Common myeloid progenitor, CD34-positive (primary cell): ENCODE data around the gene CD4.

Experiments
- CTCF ChIA-PET: fragments of 350-600 bp; sonication (Branson Sonifier 250); formaldehyde crosslinking; loops from one replicate; lab custom pipeline; 2021; ENCODE audit warnings: antibody characterized with exemption; lab: Charles Lee
- POLR2A ChIA-PET: fragments of 350-600 bp; sonication (Branson Sonifier 250); formaldehyde crosslinking; loops from one replicate; lab custom pipeline; 2021; ENCODE audit warnings: antibody characterized with exemption; lab: Charles Lee
- DNase-seq, 3 donors: peaks; one replicate each; pipeline versions ENCODE4 v3.0.0 to v3.0.0-alpha.2; 2013
- H3K27ac ChIP-seq, 2 experiments: 1 replicate in 1 of 2; 2 replicates in 1 of 2; pipeline ENCODE4 v1.7.0; 2013; ENCODE audit warnings: inconsistent platforms in 2 of 2, low read length in 2 of 2, mild to moderate bottlenecking in 2 of 2, low read depth in 1 of 2, moderate library complexity in 1 of 2; ENCODE audit not compliant: severe bottlenecking in 2 of 2, insufficient read depth in 1 of 2, poor library complexity in 1 of 2
- H3K27me3 ChIP-seq, 5 experiments: replicated peaks in 2 of 5; 1 replicate in 3 of 5; 2 replicates in 2 of 5; pipeline versions ENCODE4 v1.6.1 to v1.7.0; 2013; ENCODE audit warnings: low read length in 4 of 5, mild to moderate bottlenecking in 2 of 5, moderate library complexity in 2 of 5, inconsistent platforms in 1 of 5; ENCODE audit not compliant: insufficient read depth in 5 of 5, control insufficient read depth in 4 of 5
- H3K36me3 ChIP-seq, 4 experiments: 1 replicate in 2 of 4; 2 replicates in 2 of 4; pipeline versions ENCODE4 v1.6.1 to v1.7.0; 2013; ENCODE audit warnings: low read length in 3 of 4, control low read depth in 1 of 4, mild to moderate bottlenecking in 1 of 4; ENCODE audit not compliant: control insufficient read depth in 4 of 4, insufficient read depth in 4 of 4
- H3K4me1 ChIP-seq, 4 experiments: 1 replicate in 3 of 4; 2 replicates in 1 of 4; pipeline versions ENCODE4 v1.6.1 to v1.7.1; 2013; ENCODE audit warnings: low read length in 3 of 4, mild to moderate bottlenecking in 3 of 4, control low read depth in 1 of 4, inconsistent platforms in 1 of 4, moderate library complexity in 1 of 4; ENCODE audit not compliant: control insufficient read depth in 4 of 4, insufficient read depth in 4 of 4; ENCODE audit errors: control extremely low read depth in 1 of 4
- H3K4me3 ChIP-seq, 7 experiments: 1 replicate in 4 of 7; 2 replicates in 3 of 7; pipeline versions ENCODE4 v1.5.1 to v1.7.0; 2013; ENCODE audit warnings: mild to moderate bottlenecking in 7 of 7, low read length in 6 of 7, moderate library complexity in 6 of 7, inconsistent platforms in 2 of 7, low read depth in 2 of 7, control low read depth in 1 of 7; ENCODE audit not compliant: insufficient read depth in 4 of 7, control insufficient read depth in 1 of 7; ENCODE audit errors: extremely low read depth in 1 of 7
- H3K9me3 ChIP-seq, 5 experiments: 1 replicate in 4 of 5; 2 replicates in 1 of 5; pipeline versions ENCODE4 v1.6.1 to v1.7.1; 2013; ENCODE audit warnings: low read length in 4 of 5, mild to moderate bottlenecking in 2 of 5, inconsistent platforms in 1 of 5, low read depth in 1 of 5, moderate library complexity in 1 of 5; ENCODE audit not compliant: control insufficient read depth in 4 of 5, insufficient read depth in 2 of 5; ENCODE audit errors: control extremely low read depth in 1 of 5
- WGBS: methylation state at CpG from one replicate; pipeline ENCODE4 v1.1.5; 2013; ENCODE audit not compliant: insufficient coverage; 5-methylcytosine and 5-hydroxymethylcytosine counted together

The CD4 gene

DNA sequence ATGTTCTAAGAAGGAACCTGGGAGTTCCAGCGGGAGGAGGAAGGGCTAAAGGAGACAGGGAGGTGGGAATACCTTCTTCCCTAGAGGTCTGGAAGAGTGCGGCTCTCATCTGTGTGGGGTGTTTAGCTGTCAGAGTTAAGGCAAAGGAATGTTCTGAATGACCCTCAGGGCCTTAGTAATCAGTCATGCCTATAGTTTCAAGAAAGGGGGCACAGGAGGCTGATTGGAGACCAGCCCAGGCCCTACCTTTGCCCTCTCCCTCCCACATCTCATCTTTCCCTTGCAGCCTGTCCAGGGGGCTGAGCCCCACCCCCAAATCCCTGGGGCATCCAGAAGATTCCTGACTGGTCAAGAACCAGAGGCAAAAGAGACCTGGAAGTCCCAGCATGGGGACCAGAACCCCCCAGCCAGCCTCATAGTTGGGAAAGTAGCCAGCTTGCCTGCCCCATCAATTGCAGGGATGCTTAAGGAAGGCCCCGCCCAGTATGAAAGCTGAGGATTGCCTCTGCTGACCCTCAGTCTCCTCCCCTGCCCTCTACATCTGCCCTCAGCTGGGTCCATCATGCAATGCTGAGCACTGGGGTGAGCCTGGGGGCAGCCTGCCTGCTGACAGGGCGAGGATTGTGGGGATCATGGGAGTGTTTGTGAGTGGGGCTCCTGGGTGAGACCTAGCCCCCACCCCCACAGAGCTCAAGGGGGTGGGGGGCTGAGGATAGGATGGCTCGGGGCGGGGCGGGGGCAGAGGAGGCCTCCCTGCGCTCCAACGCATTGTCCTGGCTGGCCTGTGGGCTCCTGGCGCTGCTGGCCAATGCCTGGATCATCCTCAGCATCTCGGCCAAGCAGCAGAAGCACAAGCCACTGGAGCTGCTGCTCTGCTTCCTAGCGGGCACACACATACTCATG, 34.1 kb downstream of the CD4 start:
- CTCF ChIA-PET, result interaction anchor here (1.0 to 13.0 kb wide), 18 partner anchors 11 to 245 kb away, joined by 3 to 97 read pairs (median 4); partner anchors contain the start of genes CD4, LAG3, MLF2 and PTMS
- DNase-seq, result no peak
- Histone ChIP-seq H3K36me3 (no peaks in the 10 kb centered on the region), H3K27me3 (no peaks in the 10 kb centered on the region), H3K27ac (no peak overlapping the region), H3K4me1 (peaks cover 0 to 33% (median 29%) of the 10 kb centered on the region in 4 experiments), H3K9me3 (no peaks in the 10 kb centered on the region), H3K4me3 (no peak overlapping the region)
- POLR2A ChIA-PET, result no interaction called here
- WGBS, result 94% methylated on average over 3 of the region's 12 CpGs

DNA sequence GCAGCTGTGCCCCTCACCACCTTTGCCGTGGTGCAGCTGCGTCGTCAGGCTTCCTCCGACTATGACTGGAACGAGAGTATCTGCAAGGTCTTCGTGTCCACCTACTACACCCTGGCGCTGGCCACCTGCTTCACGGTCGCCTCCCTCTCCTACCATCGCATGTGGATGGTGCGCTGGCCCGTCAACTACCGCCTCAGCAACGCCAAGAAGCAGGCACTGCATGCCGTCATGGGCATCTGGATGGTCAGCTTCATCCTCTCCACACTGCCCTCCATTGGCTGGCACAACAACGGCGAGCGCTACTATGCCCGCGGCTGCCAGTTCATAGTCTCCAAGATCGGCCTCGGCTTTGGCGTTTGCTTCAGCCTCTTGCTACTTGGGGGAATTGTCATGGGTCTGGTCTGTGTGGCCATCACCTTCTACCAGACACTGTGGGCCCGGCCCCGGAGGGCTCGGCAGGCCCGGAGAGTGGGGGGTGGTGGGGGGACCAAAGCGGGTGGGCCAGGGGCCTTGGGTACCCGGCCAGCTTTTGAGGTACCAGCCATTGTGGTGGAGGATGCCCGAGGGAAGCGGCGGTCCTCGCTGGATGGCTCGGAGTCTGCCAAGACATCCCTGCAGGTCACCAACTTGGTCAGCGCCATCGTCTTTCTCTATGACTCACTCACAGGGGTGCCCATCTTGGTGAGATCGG, 34.9 kb downstream of the CD4 start:
- peaks cover 0 to 38% (median 36%) of the 10 kb centered on the region in 4 experiments for H3K4me1 ChIP-seq
- DNase-seq, result no peak
- peaks cover 0 to under 1% (median 0%) of the 10 kb centered on the region in 5 experiments for H3K27me3 ChIP-seq
- H3K27ac ChIP-seq, result no peak overlapping the region
- no peaks in the 10 kb centered on the region for H3K36me3 ChIP-seq
- ChIA-PET POLR2A (no interaction called here), CTCF (interaction anchor here (1.0 to 13.0 kb wide), 26 partner anchors 10 to 245 kb away, joined by 3 to 97 read pairs (median 7); partner anchors contain the start of genes CD4, CDCA3, LAG3 and MLF2)
- H3K4me3 ChIP-seq, result no peak overlapping the region
- 97% methylated on average over 29 of the region's 37 CpGs for WGBS
- H3K9me3 ChIP-seq, result no peaks in the 10 kb centered on the region

DNA sequence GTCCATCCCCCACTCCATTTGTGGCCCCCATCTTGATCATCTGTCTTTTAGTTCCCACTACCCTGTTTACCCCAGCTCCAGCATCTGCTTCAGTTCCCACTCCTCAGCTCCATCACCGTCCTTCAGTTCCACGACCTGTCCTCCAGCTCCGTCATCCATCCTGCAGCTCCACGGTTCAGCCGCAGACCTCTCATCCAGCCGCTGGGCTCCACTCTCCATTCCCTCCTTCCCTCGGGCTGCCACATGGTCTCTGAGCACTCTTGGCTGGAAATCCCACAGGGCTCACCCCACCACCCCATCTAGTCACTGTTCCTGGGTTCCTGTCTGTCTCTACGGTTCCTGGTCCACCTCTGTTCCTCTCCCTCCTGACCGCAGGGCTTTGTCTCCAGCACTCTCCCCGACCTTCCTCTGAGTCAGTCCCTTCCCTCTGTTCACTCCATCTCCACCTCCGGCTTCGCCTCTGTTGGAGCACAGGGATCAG, 35.6 kb downstream of the CD4 start:
- CTCF ChIA-PET, result interaction anchor here (0.9 to 13.0 kb wide), 25 partner anchors 9 to 204 kb away, joined by 3 to 97 read pairs (median 7); partner anchors contain the start of genes CD4, CDCA3, LAG3 and MLF2
- no peak for DNase-seq
- H3K27me3 ChIP-seq, result peaks cover 0 to 5% (median 0%) of the 10 kb centered on the region in 5 experiments
- no peaks in the 10 kb centered on the region for H3K9me3 ChIP-seq
- H3K36me3 ChIP-seq, result no peaks in the 10 kb centered on the region
- no peak overlapping the region for H3K4me3 ChIP-seq
- POLR2A ChIA-PET, result interaction anchor here (1.8 kb wide), 1 partner anchor 73 kb away, joined by 6 read pairs; the partner anchor contains the start of gene MLF2
- WGBS, result 73% methylated on average over 11 of the region's 12 CpGs
- no peak overlapping the region for H3K27ac ChIP-seq
- peaks cover 0 to 45% (median 41%) of the 10 kb centered on the region in 4 experiments for H3K4me1 ChIP-seq

DNA sequence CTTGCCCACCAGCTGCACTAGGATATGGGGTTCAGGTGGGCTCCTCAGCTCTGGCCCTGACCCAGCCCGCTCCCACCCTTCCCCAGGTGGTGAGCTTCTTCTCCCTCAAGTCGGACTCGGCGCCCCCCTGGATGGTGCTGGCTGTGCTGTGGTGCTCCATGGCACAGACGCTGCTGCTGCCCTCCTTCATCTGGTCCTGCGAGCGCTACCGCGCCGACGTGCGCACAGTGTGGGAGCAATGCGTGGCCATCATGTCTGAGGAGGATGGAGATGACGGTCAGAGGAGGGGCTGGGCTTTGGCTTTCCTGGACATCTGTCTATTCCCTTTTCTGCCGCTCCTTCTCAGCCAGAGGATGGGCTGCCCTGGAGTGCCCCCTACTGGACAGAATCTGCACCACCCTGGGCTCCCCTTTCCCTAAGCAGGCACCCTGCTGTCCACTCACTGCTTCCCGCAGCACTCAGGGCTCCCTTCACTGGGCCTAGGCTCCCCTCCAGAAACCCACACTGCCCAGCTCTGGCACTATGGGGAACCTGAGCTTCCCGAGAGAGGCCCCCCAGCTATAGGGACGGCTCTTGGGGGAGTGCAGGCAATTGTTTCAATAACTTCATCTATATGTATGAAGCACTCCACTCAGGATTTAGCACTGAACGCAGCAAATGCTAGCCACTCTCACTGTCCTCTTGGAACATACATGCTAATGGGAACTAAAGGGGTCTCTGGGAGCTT, 36.2 kb downstream of the CD4 start:
- ChIA-PET POLR2A (interaction anchor here (1.8 kb wide), 1 partner anchor 73 kb away, joined by 6 read pairs; the partner anchor contains the start of gene MLF2), CTCF (interaction anchor here (0.7 to 13.0 kb wide), 31 partner anchors 9 to 271 kb away, joined by 3 to 97 read pairs (median 5); partner anchors contain the start of genes CD4, CDCA3, COPS7A and GNB3)
- Histone ChIP-seq H3K4me3 (peak overlapping the region in 1 of 7 experiments; percentile 32), H3K9me3 (no peaks in the 10 kb centered on the region), H3K27ac (no peak overlapping the region), H3K27me3 (peaks cover 0 to 7% (median 0%) of the 10 kb centered on the region in 5 experiments), H3K36me3 (peaks cover 0 to 2% (median 0%) of the 10 kb centered on the region in 4 experiments), H3K4me1 (peaks cover 0 to 44% (median 39%) of the 10 kb centered on the region in 4 experiments)
- DNase-seq, result peak; percentile 66 to 80 (median 73)
- WGBS, result 19% methylated on average over 16 of the region's 19 CpGs

DNA sequence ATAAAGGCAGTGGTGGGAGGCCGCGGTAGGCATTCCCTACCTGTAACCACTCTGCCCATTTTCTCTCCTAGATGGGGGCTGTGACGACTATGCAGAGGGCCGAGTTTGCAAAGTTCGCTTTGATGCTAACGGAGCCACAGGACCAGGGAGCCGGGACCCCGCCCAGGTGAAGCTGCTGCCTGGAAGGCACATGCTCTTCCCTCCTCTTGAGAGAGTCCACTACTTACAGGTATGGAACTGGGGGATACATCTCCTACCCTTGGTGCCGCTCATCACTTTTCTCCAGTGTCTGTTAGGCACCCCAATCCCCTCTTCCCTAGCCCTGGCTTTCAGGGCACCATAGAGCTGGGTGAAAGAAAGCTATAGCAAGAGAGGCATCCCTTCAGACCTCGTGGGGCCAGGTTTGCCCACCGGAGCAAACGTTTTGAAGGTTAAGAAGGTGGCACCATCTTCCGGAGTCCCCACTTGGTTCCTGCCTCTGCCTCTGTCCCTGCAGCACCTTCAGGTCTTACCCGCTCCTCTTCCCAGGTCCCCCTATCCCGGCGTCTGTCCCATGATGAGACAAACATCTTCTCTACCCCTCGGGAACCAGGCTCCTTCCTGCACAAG, 36.9 kb downstream of the CD4 start:
- POLR2A ChIA-PET, result interaction anchor here (1.8 kb wide), 1 partner anchor 74 kb away, joined by 6 read pairs; the partner anchor contains the start of gene MLF2
- H3K36me3 ChIP-seq, result peaks cover 0 to 7% (median 0%) of the 10 kb centered on the region in 4 experiments
- no peaks in the 10 kb centered on the region for H3K9me3 ChIP-seq
- CTCF ChIA-PET, result interaction anchor here (0.7 to 13.0 kb wide), 22 partner anchors 8 to 272 kb away, joined by 3 to 97 read pairs (median 8); partner anchors contain the start of genes CD4, CDCA3, COPS7A and GNB3
- WGBS, result 96% methylated on average over 15 of the region's 17 CpGs
- H3K27ac ChIP-seq, result no peak overlapping the region
- peaks cover 0 to 7% (median 0%) of the 10 kb centered on the region in 5 experiments for H3K27me3 ChIP-seq
- no peak for DNase-seq
- peaks cover 0 to 37% (median 32%) of the 10 kb centered on the region in 4 experiments for H3K4me1 ChIP-seq
- H3K4me3 ChIP-seq, result no peak overlapping the region
